SK-N-SH (cell line): Measurements from ENCODE around the gene SEPHS2. TPM values are rescaled to one million over a fixed set of nuclear protein-coding genes. Genes with fewer than 3 reads are reported as not detected.
A peak's percentile ranks its signal among the peaks of the same experiment; 100 is the strongest.

ENCODE experiments used
- CTCF ChIA-PET: fragments of 300-600, 350-600 bp; formaldehyde crosslinking; extraction: SDS; loops from one replicate; lab custom pipeline; 2021; lab: Yijun Ruan, JAX
- POLR2A ChIA-PET: fragments of 350-600 bp; sonication (Branson Sonifier 250); formaldehyde crosslinking; extraction: SDS; loops from one replicate; lab custom pipeline; 2020; ENCODE audit warnings: antibody characterized with exemption, inconsistent platforms; lab: Yijun Ruan, JAX
- DNase-seq: peaks from one replicate; pipeline ENCODE4 v3.0.0; 2012
- H2AFZ ChIP-seq: fragments of 200-600 bp; sonication (generic); 2 replicates; pipeline ENCODE4 v1.8.1; 2016; ENCODE audit warnings: antibody characterized with exemption, mild to moderate bottlenecking, low read depth
- H3F3A ChIP-seq: fragments of 200-600 bp; sonication (generic); replicated peaks from 2 replicates; pipeline ENCODE3; 2016; ENCODE audit warnings: antibody characterized with exemption, mild to moderate bottlenecking; ENCODE audit not compliant: insufficient read depth
- H3K27ac ChIP-seq, 2 experiments: fragments of 200-500 bp in 1 of 2; fragments of 200-600 bp in 1 of 2; sonication (Bioruptor generic) in 1 of 2; sonication (generic), shearing (Covaris generic) in 1 of 2; 2 replicates each; pipeline versions ENCODE4 v1.5.1 to v1.6.1; 2014 to 2016; ENCODE audit warnings: low read depth in 2 of 2, inconsistent platforms in 1 of 2, low read length in 1 of 2, mild to moderate bottlenecking in 1 of 2, mixed read lengths in 1 of 2
- H3K27me3 ChIP-seq: fragments of 200-600 bp; sonication (generic), shearing (Covaris generic); 2 replicates; pipeline ENCODE4 v1.6.1; 2016; ENCODE audit warnings: mixed run types; ENCODE audit not compliant: insufficient read depth
- H3K36me3 ChIP-seq, 2 experiments: fragments of 200-500 bp in 1 of 2; fragments of 200-600 bp in 1 of 2; sonication (Bioruptor generic) in 1 of 2; sonication (generic) in 1 of 2; replicated peaks in 1 of 2; 2 replicates each; pipeline versions ENCODE3 to v1.5.1; 2014 to 2016; ENCODE audit warnings: low read length in 1 of 2, mild to moderate bottlenecking in 1 of 2; ENCODE audit not compliant: insufficient read depth in 2 of 2, control insufficient read depth in 1 of 2
- H3K4me1 ChIP-seq, 2 experiments: fragments of 200-500 bp in 1 of 2; fragments of 200-600 bp in 1 of 2; sonication (Bioruptor generic) in 1 of 2; sonication (generic), shearing (Covaris generic) in 1 of 2; 2 replicates each; pipeline versions ENCODE4 v1.5.1 to v1.6.1; 2014 to 2016; ENCODE audit warnings: low read depth in 1 of 2, low read length in 1 of 2, mixed run types in 1 of 2; ENCODE audit not compliant: insufficient read depth in 2 of 2, control insufficient read depth in 1 of 2
- H3K4me2 ChIP-seq: fragments of 200-600 bp; sonication (generic), shearing (Covaris generic); 2 replicates; pipeline ENCODE4 v1.6.1; 2017; ENCODE audit warnings: mixed run types
- H3K4me3 ChIP-seq, 2 experiments: fragments of 200-500 bp in 1 of 2; fragments of 200-600 bp in 1 of 2; sonication (Bioruptor generic) in 1 of 2; sonication (generic), shearing (Covaris generic) in 1 of 2; 2 replicates each; pipeline versions ENCODE4 v1.5.1 to v1.8.1; 2014 to 2016; ENCODE audit warnings: low read depth in 2 of 2, inconsistent platforms in 1 of 2, low read length in 1 of 2, mild to moderate bottlenecking in 1 of 2, mixed read lengths in 1 of 2, moderate library complexity in 1 of 2
- H3K79me2 ChIP-seq: fragments of 200-600 bp; sonication (generic); 2 replicates; pipeline ENCODE4 v1.8.1; 2017; ENCODE audit warnings: mild to moderate bottlenecking; ENCODE audit not compliant: insufficient read depth
- H3K9ac ChIP-seq: fragments of 200-600 bp; sonication (generic); 2 replicates; pipeline ENCODE4 v1.6.1; 2017; ENCODE audit warnings: mixed run types
- H3K9me2 ChIP-seq: fragments of 200-600 bp; sonication (generic); 2 replicates; pipeline ENCODE4 v1.6.1; 2017; ENCODE audit warnings: mixed run types
- H3K9me3 ChIP-seq: fragments of 200-600 bp; sonication (generic); 2 replicates; pipeline ENCODE4 v1.6.1; 2017; ENCODE audit warnings: mixed run types, mild to moderate bottlenecking, moderate library complexity
- H4K20me1 ChIP-seq: fragments of 200-600 bp; sonication (generic); 2 replicates; pipeline ENCODE4 v1.6.1; 2017; ENCODE audit warnings: mild to moderate bottlenecking, mixed run types; ENCODE audit not compliant: insufficient read depth
- CHD2 ChIP-seq: fragments of 150-350 bp; IDR thresholded peaks from 2 replicates; pipeline ENCODE4 v1.6.1; 2018; ENCODE audit warnings: low read length; ENCODE audit not compliant: partially characterized antibody
- FOSL2 ChIP-seq: IDR thresholded peaks from 2 replicates; pipeline ENCODE4 v1.4.0; 2012; ENCODE audit warnings: low read depth, mild to moderate bottlenecking, moderate library complexity, borderline replicate concordance
- GABPA ChIP-seq: IDR thresholded peaks from 2 replicates; pipeline ENCODE4 v1.4.0; 2012; ENCODE audit warnings: low read depth, mild to moderate bottlenecking
- JUND ChIP-seq: IDR thresholded peaks from 2 replicates; pipeline ENCODE4 v1.4.0; 2012
- MXI1 ChIP-seq: IDR thresholded peaks from 2 replicates; pipeline ENCODE4 v1.6.1; 2012; ENCODE audit warnings: mild to moderate bottlenecking, low read depth, low read length, improper control_type of control experiment
- NFIC ChIP-seq: IDR thresholded peaks from 2 replicates; pipeline ENCODE4 v1.4.0; 2012; ENCODE audit warnings: borderline replicate concordance
- RAD21 ChIP-seq: IDR thresholded peaks from 2 replicates; pipeline ENCODE4 v1.6.1; 2012; ENCODE audit warnings: mild to moderate bottlenecking, low read length
- TCF12 ChIP-seq: IDR thresholded peaks from 2 replicates; pipeline ENCODE4 v1.4.0; 2012
- WGBS: methylation state at CpG from one replicate; pipeline ENCODE4 v1.1.6; 2017; ENCODE audit warnings: low lambda C conversion rate; 5-methylcytosine and 5-hydroxymethylcytosine counted together
- polyA plus RNA-seq, 3 experiments: library from polyadenylated mRNA; depleted of rRNA; stranded (reverse); fragments of >200 nt; gene quantifications; 2 replicates each; pipeline ENCODE4 v1.2.3, GENCODE V29; 2012
- TF ChIP-seq, protein P1 (sequence below): IDR thresholded peaks from 2 replicates; pipeline ENCODE4 v1.4.0; 2012; ENCODE audit warnings: low read depth, borderline replicate concordance
- TF ChIP-seq, protein P2 (sequence below): IDR thresholded peaks from 2 replicates; pipeline ENCODE4; 2012
- TF ChIP-seq, protein P3 (sequence below): fragments of 150-350 bp; IDR thresholded peaks from 2 replicates; pipeline ENCODE4 v1.6.1; 2017; ENCODE audit warnings: antibody characterized with exemption, low read length, low read depth, borderline replicate concordance
- TF ChIP-seq, protein P4 (sequence below): IDR thresholded peaks from 2 replicates; pipeline ENCODE4 v1.6.1; 2012; ENCODE audit warnings: mild to moderate bottlenecking, low read depth, low read length, moderate library complexity
- TF ChIP-seq, protein P5 (sequence below): fragments of 150-350 bp; IDR thresholded peaks from 2 replicates; pipeline ENCODE4 v1.6.1; 2016; ENCODE audit warnings: mild to moderate bottlenecking, low read depth, low read length

SEPHS2 gene
- polyA plus RNA-seq, 1 of the 3 experiments (the other 2 are of a cell fraction) = 30.8 TPM

DNA sequence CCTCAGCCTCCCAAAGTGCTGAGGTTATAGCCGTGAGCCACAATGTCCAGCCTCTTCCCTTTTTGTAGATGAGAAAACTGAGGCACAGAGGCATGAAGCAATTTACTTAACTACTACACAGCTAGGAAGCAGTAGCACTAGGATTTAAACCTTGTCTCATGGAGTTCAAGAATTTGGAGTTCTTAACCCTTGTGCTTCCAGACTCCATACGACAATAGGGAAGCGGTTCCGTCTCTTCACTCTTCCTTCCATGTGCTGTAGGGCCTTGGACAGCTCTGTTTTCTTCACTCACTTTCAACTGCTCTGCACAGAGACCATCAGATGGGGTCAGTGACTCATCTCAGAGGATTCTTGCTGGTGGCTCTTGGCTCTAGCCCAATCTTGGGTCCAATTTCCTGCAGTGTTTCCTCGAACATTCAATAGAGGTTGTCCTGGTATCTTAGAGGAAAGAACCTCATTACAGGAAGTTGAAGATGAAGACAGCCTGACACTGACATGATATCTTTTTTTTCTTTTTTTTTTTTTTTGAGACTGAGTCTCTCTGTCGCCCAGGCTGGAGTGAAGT, 46.2 kb upstream of the SEPHS2 start:
- Histone ChIP-seq H3K4me1 (no peaks in the 10 kb centered on the region), H3K27me3 (no peaks in the 10 kb centered on the region), H3K9me2 (no peaks in the 10 kb centered on the region), H3F3A (peaks cover 2% of the 10 kb centered on the region), H2AFZ (no peak overlapping the region), H3K9ac (no peak overlapping the region), H3K4me2 (0 out of 2 replicates have a peak overlapping the region, but pooled peaks have one; percentile 18), H4K20me1 (no peaks in the 10 kb centered on the region), H3K36me3 (no peaks in the 10 kb centered on the region), H3K4me3 (no peak overlapping the region), H3K79me2 (no peaks in the 10 kb centered on the region), H3K27ac (no peak overlapping the region), H3K9me3 (no peaks in the 10 kb centered on the region)
- WGBS = 62% methylated on average over 6 of the region's 6 CpGs
- ChIA-PET POLR2A (no interaction called here), CTCF (no interaction called here)
- no peak for DNase-seq
- TF ChIP-seq, protein P1, sequence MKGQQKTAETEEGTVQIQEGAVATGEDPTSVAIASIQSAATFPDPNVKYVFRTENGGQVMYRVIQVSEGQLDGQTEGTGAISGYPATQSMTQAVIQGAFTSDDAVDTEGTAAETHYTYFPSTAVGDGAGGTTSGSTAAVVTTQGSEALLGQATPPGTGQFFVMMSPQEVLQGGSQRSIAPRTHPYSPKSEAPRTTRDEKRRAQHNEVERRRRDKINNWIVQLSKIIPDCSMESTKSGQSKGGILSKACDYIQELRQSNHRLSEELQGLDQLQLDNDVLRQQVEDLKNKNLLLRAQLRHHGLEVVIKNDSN = no peak
- TF ChIP-seq TCF12 (no peak), MXI1 (no peak), CHD2 (no peak), JUND (peak; percentile 32), FOSL2 (peak; percentile 65; the same call in 1 of the 2 replicates), NFIC (peak; percentile 75), GABPA (no peak), RAD21 (peak; percentile 24; the same call in 1 of the 2 replicates)
- TF ChIP-seq, protein P2, sequence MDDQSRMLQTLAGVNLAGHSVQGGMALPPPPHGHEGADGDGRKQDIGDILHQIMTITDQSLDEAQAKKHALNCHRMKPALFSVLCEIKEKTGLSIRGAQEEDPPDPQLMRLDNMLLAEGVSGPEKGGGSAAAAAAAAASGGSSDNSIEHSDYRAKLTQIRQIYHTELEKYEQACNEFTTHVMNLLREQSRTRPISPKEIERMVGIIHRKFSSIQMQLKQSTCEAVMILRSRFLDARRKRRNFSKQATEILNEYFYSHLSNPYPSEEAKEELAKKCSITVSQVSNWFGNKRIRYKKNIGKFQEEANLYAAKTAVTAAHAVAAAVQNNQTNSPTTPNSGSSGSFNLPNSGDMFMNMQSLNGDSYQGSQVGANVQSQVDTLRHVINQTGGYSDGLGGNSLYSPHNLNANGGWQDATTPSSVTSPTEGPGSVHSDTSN = no peak
- TF ChIP-seq, protein P3, sequence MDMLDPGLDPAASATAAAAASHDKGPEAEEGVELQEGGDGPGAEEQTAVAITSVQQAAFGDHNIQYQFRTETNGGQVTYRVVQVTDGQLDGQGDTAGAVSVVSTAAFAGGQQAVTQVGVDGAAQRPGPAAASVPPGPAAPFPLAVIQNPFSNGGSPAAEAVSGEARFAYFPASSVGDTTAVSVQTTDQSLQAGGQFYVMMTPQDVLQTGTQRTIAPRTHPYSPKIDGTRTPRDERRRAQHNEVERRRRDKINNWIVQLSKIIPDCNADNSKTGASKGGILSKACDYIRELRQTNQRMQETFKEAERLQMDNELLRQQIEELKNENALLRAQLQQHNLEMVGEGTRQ = no peak
- TF ChIP-seq, protein P4, sequence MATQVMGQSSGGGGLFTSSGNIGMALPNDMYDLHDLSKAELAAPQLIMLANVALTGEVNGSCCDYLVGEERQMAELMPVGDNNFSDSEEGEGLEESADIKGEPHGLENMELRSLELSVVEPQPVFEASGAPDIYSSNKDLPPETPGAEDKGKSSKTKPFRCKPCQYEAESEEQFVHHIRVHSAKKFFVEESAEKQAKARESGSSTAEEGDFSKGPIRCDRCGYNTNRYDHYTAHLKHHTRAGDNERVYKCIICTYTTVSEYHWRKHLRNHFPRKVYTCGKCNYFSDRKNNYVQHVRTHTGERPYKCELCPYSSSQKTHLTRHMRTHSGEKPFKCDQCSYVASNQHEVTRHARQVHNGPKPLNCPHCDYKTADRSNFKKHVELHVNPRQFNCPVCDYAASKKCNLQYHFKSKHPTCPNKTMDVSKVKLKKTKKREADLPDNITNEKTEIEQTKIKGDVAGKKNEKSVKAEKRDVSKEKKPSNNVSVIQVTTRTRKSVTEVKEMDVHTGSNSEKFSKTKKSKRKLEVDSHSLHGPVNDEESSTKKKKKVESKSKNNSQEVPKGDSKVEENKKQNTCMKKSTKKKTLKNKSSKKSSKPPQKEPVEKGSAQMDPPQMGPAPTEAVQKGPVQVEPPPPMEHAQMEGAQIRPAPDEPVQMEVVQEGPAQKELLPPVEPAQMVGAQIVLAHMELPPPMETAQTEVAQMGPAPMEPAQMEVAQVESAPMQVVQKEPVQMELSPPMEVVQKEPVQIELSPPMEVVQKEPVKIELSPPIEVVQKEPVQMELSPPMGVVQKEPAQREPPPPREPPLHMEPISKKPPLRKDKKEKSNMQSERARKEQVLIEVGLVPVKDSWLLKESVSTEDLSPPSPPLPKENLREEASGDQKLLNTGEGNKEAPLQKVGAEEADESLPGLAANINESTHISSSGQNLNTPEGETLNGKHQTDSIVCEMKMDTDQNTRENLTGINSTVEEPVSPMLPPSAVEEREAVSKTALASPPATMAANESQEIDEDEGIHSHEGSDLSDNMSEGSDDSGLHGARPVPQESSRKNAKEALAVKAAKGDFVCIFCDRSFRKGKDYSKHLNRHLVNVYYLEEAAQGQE = peak; percentile 70; the same call in 1 of the 2 replicates
- TF ChIP-seq, protein P5, sequence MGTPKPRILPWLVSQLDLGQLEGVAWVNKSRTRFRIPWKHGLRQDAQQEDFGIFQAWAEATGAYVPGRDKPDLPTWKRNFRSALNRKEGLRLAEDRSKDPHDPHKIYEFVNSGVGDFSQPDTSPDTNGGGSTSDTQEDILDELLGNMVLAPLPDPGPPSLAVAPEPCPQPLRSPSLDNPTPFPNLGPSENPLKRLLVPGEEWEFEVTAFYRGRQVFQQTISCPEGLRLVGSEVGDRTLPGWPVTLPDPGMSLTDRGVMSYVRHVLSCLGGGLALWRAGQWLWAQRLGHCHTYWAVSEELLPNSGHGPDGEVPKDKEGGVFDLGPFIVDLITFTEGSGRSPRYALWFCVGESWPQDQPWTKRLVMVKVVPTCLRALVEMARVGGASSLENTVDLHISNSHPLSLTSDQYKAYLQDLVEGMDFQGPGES = no peak
